Adipocyte (in vitro differentiated cells): ENCODE results near the gene NPR3.
A peak's percentile ranks its signal among the peaks of the same experiment; 100 is the strongest.

Experiments used
- DNase-seq: peaks from one replicate; pipeline ENCODE4 v3.0.0-alpha.2; 2015; ENCODE audit warnings: low read depth
- H3K27me3 ChIP-seq: replicated peaks from 2 replicates; pipeline ENCODE4 v1.7.0; 2013; ENCODE audit warnings: mild to moderate bottlenecking, low read length, moderate library complexity; ENCODE audit not compliant: control insufficient read depth, insufficient read depth
- H3K36me3 ChIP-seq: 2 replicates; pipeline ENCODE4 v1.7.0; 2013; ENCODE audit warnings: low read length, mild to moderate bottlenecking, moderate library complexity; ENCODE audit not compliant: control insufficient read depth, insufficient read depth, severe bottlenecking
- H3K4me1 ChIP-seq: 2 replicates; pipeline ENCODE4 v1.7.0; 2013; ENCODE audit warnings: mild to moderate bottlenecking, low read length, moderate library complexity; ENCODE audit not compliant: control insufficient read depth, insufficient read depth
- H3K4me3 ChIP-seq: 2 replicates; pipeline ENCODE4 v1.7.0; 2013; ENCODE audit warnings: mild to moderate bottlenecking, low read length, moderate library complexity
- H3K9ac ChIP-seq: 2 replicates; pipeline ENCODE4 v1.7.0; 2013; ENCODE audit warnings: mild to moderate bottlenecking, low read length, moderate library complexity
- H3K9me3 ChIP-seq: 2 replicates; pipeline ENCODE4 v1.7.0; 2013; ENCODE audit warnings: mild to moderate bottlenecking, low read length, moderate library complexity; ENCODE audit not compliant: control insufficient read depth

NPR3 gene, protein sequence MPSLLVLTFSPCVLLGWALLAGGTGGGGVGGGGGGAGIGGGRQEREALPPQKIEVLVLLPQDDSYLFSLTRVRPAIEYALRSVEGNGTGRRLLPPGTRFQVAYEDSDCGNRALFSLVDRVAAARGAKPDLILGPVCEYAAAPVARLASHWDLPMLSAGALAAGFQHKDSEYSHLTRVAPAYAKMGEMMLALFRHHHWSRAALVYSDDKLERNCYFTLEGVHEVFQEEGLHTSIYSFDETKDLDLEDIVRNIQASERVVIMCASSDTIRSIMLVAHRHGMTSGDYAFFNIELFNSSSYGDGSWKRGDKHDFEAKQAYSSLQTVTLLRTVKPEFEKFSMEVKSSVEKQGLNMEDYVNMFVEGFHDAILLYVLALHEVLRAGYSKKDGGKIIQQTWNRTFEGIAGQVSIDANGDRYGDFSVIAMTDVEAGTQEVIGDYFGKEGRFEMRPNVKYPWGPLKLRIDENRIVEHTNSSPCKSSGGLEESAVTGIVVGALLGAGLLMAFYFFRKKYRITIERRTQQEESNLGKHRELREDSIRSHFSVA

GRCh38 chr5:32710550-32711361, at the start of gene NPR3:
NPR3 (plus strand) TSS chr5:32711321; CDS start chr5:32711777, 456 bp downstream.
- no peaks in the 10 kb centered on the region for H3K27me3 ChIP-seq
- H3K4me3 ChIP-seq: peak within 1 kb of the TSS; percentile 90
- peak; percentile 89 for DNase-seq
- H3K9me3 ChIP-seq: no peaks in the 10 kb centered on the region
- peak within 1 kb of the TSS; percentile 94 for H3K9ac ChIP-seq
- H3K4me1 ChIP-seq: peaks cover 16% of the 10 kb centered on the region
- H3K36me3 ChIP-seq: no peaks in the 10 kb centered on the region

DNA sequence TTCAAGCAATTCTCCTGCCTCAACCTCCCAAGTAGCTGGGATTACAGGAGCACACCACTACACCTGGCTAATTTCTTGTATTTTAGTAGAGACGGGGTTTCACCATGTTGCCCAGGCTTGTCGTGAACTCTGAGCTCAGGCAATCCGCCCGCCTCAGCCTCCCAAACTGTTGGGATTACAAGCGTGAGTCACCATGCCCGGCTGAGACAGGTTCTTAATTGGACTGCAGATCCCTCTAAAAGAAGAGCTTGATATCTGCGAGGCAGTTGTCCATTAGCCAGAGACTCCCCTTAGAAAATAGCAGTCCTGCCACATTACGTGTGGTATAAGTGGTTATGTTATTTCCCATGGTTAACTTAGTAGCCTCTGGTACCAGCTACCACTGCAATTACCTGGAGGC, 46.6 kb upstream of the NPR3 start:
- no peak overlapping the region for H3K9ac ChIP-seq
- no peak for DNase-seq
- H3K27me3 ChIP-seq: peaks cover 8% of the 10 kb centered on the region
- H3K9me3 ChIP-seq: peaks cover 58% of the 10 kb centered on the region
- H3K36me3 ChIP-seq: no peaks in the 10 kb centered on the region
- no peaks in the 10 kb centered on the region for H3K4me1 ChIP-seq
- no peak overlapping the region for H3K4me3 ChIP-seq

- peaks cover 4% of the 10 kb centered on the region for H3K27me3 ChIP-seq
- no peaks in the 10 kb centered on the region for H3K36me3 ChIP-seq
- no peaks in the 10 kb centered on the region for H3K4me1 ChIP-seq
- H3K4me3 ChIP-seq: no peak overlapping the region
- DNase-seq: no peak
- peaks cover 50% of the 10 kb centered on the region for H3K9me3 ChIP-seq
- H3K9ac ChIP-seq: no peak overlapping the region
Observed at GRCh38 chr5:32668552-32668951, 42.6 kb upstream of the NPR3 start.

DNA sequence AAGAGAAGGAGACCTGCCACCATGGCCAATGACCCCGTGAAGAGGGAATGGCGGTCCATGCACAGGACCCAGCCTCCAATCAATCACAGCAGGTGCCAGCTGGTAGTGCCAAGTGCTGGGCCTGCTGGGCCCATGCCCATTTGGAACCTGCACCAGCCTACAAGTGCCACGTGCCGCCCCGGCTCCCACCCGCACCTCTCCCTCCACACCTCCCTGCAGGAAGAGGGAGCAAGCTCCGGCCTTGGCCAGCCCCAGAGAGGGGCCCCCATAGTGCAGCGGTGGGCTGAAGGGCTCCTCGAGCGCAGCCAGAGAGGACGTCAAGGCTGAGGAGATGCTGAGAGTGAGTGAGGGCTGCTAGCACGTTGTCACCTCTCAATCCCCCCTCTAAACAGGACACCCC, 37.8 kb upstream of the NPR3 start:
- no peak overlapping the region for H3K4me3 ChIP-seq
- H3K36me3 ChIP-seq: no peaks in the 10 kb centered on the region
- H3K27me3 ChIP-seq: no peaks in the 10 kb centered on the region
- peaks cover 25% of the 10 kb centered on the region for H3K9me3 ChIP-seq
- no peak overlapping the region for H3K9ac ChIP-seq
- DNase-seq: no peak
- no peaks in the 10 kb centered on the region for H3K4me1 ChIP-seq

- Histone ChIP-seq H3K9ac (no peak overlapping the region), H3K36me3 (no peaks in the 10 kb centered on the region), H3K9me3 (peaks cover 13% of the 10 kb centered on the region), H3K4me3 (no peak overlapping the region), H3K4me1 (no peaks in the 10 kb centered on the region), H3K27me3 (no peaks in the 10 kb centered on the region)
- DNase-seq: no peak
Observed at GRCh38 chr5:32677023-32677422, 34.1 kb upstream of the NPR3 start.

- no peaks in the 10 kb centered on the region for H3K4me1 ChIP-seq
- no peak overlapping the region for H3K9ac ChIP-seq
- no peak overlapping the region for H3K4me3 ChIP-seq
- no peaks in the 10 kb centered on the region for H3K27me3 ChIP-seq
- DNase-seq: no peak
- H3K36me3 ChIP-seq: no peaks in the 10 kb centered on the region
- H3K9me3 ChIP-seq: peaks cover 6% of the 10 kb centered on the region
Observed at GRCh38 chr5:32678472-32678871, 32.6 kb upstream of the NPR3 start.

DNA sequence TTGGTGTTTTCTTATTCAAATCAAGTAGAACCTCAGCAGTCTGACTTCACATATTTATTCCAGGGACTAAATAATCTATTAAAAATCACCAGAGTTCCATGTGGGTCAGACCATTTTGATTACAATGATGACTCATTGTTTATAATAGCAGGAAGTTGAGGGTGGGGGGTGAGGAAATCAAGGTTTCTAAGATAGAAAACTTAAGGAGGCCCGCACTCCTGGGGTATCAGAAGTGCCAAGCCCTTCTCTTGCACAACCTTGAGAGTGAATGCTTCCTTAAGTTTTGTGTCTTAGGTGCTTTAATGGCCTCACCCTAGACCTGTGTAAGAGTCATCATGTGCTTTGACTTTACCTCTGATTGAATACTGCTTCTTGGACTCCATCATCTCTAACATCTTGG, 31.9 kb upstream of the NPR3 start:
- no peaks in the 10 kb centered on the region for H3K27me3 ChIP-seq
- H3K4me3 ChIP-seq: no peak overlapping the region
- no peak for DNase-seq
- peaks cover 13% of the 10 kb centered on the region for H3K9me3 ChIP-seq
- no peaks in the 10 kb centered on the region for H3K4me1 ChIP-seq
- no peaks in the 10 kb centered on the region for H3K36me3 ChIP-seq
- no peak overlapping the region for H3K9ac ChIP-seq

- H3K4me1 ChIP-seq: no peaks in the 10 kb centered on the region
- H3K9me3 ChIP-seq: peaks cover 19% of the 10 kb centered on the region
- no peak for DNase-seq
- no peaks in the 10 kb centered on the region for H3K27me3 ChIP-seq
- H3K9ac ChIP-seq: no peak overlapping the region
- H3K4me3 ChIP-seq: no peak overlapping the region
- H3K36me3 ChIP-seq: no peaks in the 10 kb centered on the region
Observed at GRCh38 chr5:32680183-32680582, 30.9 kb upstream of the NPR3 start.

DNA sequence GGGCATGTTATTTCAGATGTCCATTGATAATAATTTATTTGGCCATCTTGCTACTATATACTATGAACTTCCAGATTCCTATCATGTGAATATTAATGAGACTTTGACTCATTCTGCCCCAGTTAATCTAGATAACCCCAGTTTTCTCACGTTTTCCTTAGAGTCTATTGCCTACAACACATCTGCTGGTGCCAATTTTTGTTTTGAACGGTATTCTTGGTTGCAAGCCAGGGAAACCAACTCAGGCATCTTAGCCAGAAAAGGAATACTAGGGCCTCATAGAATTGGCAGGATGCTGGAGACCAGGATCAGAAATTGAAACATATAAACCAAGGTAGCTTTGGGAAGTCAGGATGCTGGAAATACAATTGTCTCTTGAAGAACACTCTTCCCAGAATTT, 28.0 kb upstream of the NPR3 start:
- DNase-seq: no peak
- Histone ChIP-seq H3K9ac (no peak overlapping the region), H3K27me3 (no peaks in the 10 kb centered on the region), H3K9me3 (peaks cover 22% of the 10 kb centered on the region), H3K4me1 (peaks cover 3% of the 10 kb centered on the region), H3K36me3 (no peaks in the 10 kb centered on the region), H3K4me3 (no peak overlapping the region)

- Histone ChIP-seq H3K36me3 (no peaks in the 10 kb centered on the region), H3K27me3 (no peaks in the 10 kb centered on the region), H3K9me3 (peaks cover 22% of the 10 kb centered on the region), H3K4me1 (peaks cover 3% of the 10 kb centered on the region), H3K9ac (no peak overlapping the region), H3K4me3 (no peak overlapping the region)
- no peak for DNase-seq
Observed at GRCh38 chr5:32684260-32684659, 26.9 kb upstream of the NPR3 start.

GRCh38 chr5:32686799-32687498, 24.2 kb upstream of the NPR3 start:
- H3K4me1 ChIP-seq: peaks cover 12% of the 10 kb centered on the region

More at GRCh38 chr5:32686799-32687498, 24.2 kb upstream of the NPR3 start:
- H3K4me3 ChIP-seq: no peak overlapping the region
- H3K9ac ChIP-seq: no peak overlapping the region
- peaks cover 22% of the 10 kb centered on the region for H3K9me3 ChIP-seq
- DNase-seq: no peak
- no peaks in the 10 kb centered on the region for H3K36me3 ChIP-seq
- no peaks in the 10 kb centered on the region for H3K27me3 ChIP-seq
